ENCODE data around the gene PPP3CA. TPM values are rescaled to one million over a fixed set of nuclear protein-coding genes. Genes with fewer than 3 reads are reported as not detected.
"Not testable (repeated sequence)": the region's sequence is repeated elsewhere in the genome, so short reads cannot be mapped to it uniquely, and the experiment has no call there.

PPP3CA gene
- polyA plus RNA-seq, 1 donor from 2014 or later: 18.0 TPM

- H3K36me3 Mint-ChIP-seq: peaks cover 7% of the 10 kb centered on the region
- peaks cover 2% of the 10 kb centered on the region for H3K27me3 Mint-ChIP-seq
- H3K27ac Mint-ChIP-seq: peak overlapping the region in 1 of 3 donors; percentile 76
- H3K4me1 Mint-ChIP-seq: peaks cover 21 to 28% (median 22%) of the 10 kb centered on the region in 3 donors
- no peak overlapping the region for H3K4me3 Mint-ChIP-seq
- H3K9me3 Mint-ChIP-seq: no peaks in the 10 kb centered on the region
Observed at GRCh38 chr4:101022151-101023024, 324.9 kb downstream of the PPP3CA start.

DNA sequence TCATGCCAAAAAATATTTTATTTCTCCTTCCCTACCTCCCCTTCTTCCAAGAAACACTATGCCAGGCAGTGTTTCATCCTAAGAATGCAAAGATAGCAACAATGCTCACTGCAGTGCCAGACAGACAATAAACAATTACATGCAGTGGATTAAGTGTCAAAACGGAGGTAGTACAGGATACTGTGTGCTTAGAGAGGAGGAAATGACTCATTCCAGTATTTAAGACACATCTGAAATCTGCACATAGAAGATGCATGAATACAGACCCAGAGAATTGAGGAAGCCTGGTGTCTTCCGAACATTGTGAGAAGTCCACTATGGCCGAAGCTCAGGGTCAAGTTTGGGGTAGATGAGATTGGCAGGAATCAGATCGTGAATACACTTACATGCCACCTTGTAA is 326.4 kb downstream of the PPP3CA start:
- Mint-ChIP-seq H3K27me3 (peaks cover 6% of the 10 kb centered on the region), H3K4me1 (peaks cover 22 to 35% (median 26%) of the 10 kb centered on the region in 3 donors), H3K27ac (peak overlapping the region in 1 of 3 donors; percentile 2), H3K36me3 (peaks cover 9% of the 10 kb centered on the region), H3K4me3 (no peak overlapping the region), H3K9me3 (peaks cover 0 to 2% (median 0%) of the 10 kb centered on the region in 3 donors)

DNA sequence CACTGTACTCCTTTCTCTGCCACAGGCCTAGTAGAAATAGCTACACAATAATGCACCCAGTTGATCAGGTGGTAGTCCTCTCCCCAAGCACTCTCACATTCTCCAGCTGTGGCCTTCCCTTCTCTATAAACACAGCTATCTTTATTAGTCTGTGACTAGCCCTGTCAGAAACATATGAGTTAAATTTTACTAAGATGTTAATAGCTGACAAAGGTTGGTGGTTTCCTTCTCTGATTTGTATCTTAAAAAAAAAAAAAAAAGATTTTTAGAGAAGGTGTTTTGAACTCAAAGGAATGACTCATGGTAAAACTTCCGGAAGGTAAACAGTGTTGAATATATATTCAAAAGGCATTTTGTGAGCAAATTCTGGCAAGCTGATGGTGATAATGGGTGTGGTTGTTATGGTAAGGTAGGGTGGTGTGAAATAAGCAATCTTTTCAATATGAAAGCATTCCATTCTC is 327.4 kb downstream of the PPP3CA start:
- Mint-ChIP-seq H3K9me3 (peaks cover 0 to 2% (median 0%) of the 10 kb centered on the region in 3 donors), H3K4me3 (peak overlapping the region in 1 of 4 donors; percentile 4), H3K36me3 (peaks cover 4% of the 10 kb centered on the region), H3K4me1 (peaks cover 23 to 38% (median 30%) of the 10 kb centered on the region in 3 donors), H3K27me3 (peaks cover 10% of the 10 kb centered on the region), H3K27ac (peak overlapping the region; percentile 6 to 48 (median 35))

DNA sequence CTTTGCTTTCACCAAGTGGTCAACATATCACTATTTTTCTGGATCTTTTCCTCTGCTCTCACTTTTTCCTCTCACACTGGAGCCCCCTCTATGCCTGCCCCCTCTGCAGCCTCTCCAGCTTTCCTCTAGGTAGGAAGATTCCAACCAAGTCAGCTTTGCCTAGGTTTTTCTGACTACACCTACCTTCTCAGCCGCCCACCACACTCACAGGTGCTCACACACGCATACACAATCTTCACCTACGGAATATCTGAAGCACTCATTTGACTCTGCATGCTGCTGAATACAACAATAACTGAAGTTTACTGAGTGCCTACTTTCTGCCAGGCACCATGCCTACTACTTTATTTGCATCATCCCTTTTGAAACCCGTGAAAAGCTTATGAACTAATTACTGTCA is 328.0 kb downstream of the PPP3CA start:
- peak overlapping the region; percentile 6 to 48 (median 14) for H3K27ac Mint-ChIP-seq
- peaks cover 0 to 2% (median 0%) of the 10 kb centered on the region in 3 donors for H3K9me3 Mint-ChIP-seq
- peaks cover 26 to 42% (median 33%) of the 10 kb centered on the region in 3 donors for H3K4me1 Mint-ChIP-seq
- H3K4me3 Mint-ChIP-seq: peak overlapping the region in 3 of 4 donors; percentile 3 to 47 (median 7)
- H3K36me3 Mint-ChIP-seq: peaks cover 4% of the 10 kb centered on the region
- peaks cover 12% of the 10 kb centered on the region for H3K27me3 Mint-ChIP-seq

DNA sequence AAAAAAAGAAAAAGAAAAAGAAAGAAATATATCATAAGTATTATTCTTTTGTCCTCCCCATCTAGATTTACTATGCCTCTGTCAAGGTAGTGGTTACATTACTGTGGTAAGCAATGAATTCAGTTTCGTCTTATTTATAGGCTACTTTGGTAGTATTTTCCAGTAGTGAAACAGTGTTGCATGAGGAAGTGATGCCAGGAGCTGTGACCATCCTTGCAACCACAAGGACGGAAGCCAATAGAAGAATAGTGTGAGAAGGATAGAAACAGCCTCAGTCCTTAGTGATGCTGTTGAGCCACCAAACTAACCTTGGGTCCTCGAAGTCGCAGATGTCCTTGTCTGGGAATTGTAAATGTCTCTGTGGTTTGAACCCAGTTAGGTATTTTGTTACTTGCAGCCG is 328.5 kb downstream of the PPP3CA start:
- Mint-ChIP-seq H3K36me3 (peaks cover 4% of the 10 kb centered on the region), H3K27ac (peak overlapping the region; percentile 6 to 77 (median 48)), H3K27me3 (peaks cover 15% of the 10 kb centered on the region), H3K4me1 (peaks cover 26 to 42% (median 33%) of the 10 kb centered on the region in 3 donors), H3K9me3 (peaks cover 0 to 2% (median 0%) of the 10 kb centered on the region in 3 donors), H3K4me3 (peak overlapping the region in 3 of 4 donors; percentile 3 to 47 (median 35))

- Mint-ChIP-seq H3K9me3 (peaks cover 0 to 2% (median 0%) of the 10 kb centered on the region in 3 donors), H3K4me1 (peaks cover 12 to 25% (median 24%) of the 10 kb centered on the region in 3 donors), H3K4me3 (no peak overlapping the region), H3K27ac (no peak overlapping the region), H3K36me3 (peaks cover 6% of the 10 kb centered on the region), H3K27me3 (peaks cover 15% of the 10 kb centered on the region)
Observed at GRCh38 chr4:101014417-101014816, 332.9 kb downstream of the PPP3CA start.

GRCh38 chr4:101010987-101011386 is 336.3 kb downstream of the PPP3CA start:
- Mint-ChIP-seq H3K27me3 (peaks cover 9% of the 10 kb centered on the region), H3K27ac (no peak overlapping the region), H3K9me3 (no peaks in the 10 kb centered on the region), H3K36me3 (peaks cover 5% of the 10 kb centered on the region), H3K4me3 (no peak overlapping the region), H3K4me1 (peaks cover 4 to 15% (median 9%) of the 10 kb centered on the region in 3 donors)

DNA sequence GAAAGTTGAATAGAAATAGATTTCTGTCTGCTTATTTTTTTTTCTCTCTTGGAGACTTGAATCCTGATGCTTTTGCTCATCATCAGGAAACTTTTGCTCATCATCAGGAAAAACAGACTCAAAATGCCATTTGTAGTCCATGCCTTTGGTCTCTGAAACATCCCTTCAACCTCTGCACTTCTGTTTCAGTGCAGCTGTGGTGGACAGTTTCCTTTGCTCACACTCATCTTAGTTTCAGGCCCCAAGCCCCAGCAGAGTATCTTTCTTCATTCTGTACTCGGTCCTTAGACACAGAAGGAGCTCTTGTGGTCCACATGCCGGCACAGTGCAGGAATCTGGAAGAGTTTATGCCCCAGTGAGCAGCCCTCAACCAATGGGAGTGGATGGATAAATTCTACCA is 337.9 kb downstream of the PPP3CA start:
- peaks cover 0 to under 1% (median 0%) of the 10 kb centered on the region in 3 donors for H3K9me3 Mint-ChIP-seq
- peaks cover 5% of the 10 kb centered on the region for H3K36me3 Mint-ChIP-seq
- peaks cover 3% of the 10 kb centered on the region for H3K27me3 Mint-ChIP-seq
- H3K4me3 Mint-ChIP-seq: peak overlapping the region in 1 of 4 donors; percentile 1
- peaks cover 0 to 8% (median 2%) of the 10 kb centered on the region in 3 donors for H3K4me1 Mint-ChIP-seq
- H3K27ac Mint-ChIP-seq: no peak overlapping the region

DNA sequence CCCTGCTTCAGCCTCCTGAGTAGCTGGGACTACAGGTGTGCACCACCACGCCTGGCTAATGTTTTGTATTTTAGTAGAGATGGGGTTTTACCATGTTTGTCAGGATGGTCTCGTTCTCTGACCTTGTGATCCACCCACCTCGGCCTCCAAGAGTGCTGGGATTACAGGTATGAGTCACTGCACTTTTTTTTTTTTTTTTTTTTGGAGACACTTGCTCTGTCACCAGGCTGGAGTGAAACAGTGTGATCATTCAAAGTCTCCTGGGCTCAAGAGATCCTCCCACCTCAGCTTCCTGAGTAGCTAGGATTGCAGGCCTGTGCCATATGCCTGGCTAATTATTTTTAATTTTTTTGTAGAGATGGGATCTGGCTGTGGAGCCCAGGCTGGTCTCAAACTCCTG is 338.8 kb downstream of the PPP3CA start:
- Mint-ChIP-seq H3K9me3 (peaks cover 0 to 7% (median 3%) of the 10 kb centered on the region in 3 donors), H3K27me3 (no peaks in the 10 kb centered on the region), H3K4me3 (peak overlapping the region in 1 of 4 donors; percentile 51), H3K36me3 (peaks cover 5% of the 10 kb centered on the region), H3K27ac (no peak overlapping the region), H3K4me1 (peaks cover 0 to 8% (median 2%) of the 10 kb centered on the region in 3 donors)

GRCh38 chr4:101005659-101006058 is 341.7 kb downstream of the PPP3CA start:
- no peak overlapping the region for H3K27ac Mint-ChIP-seq
- peaks cover 0 to 5% (median 0%) of the 10 kb centered on the region in 3 donors for H3K4me1 Mint-ChIP-seq
- no peak overlapping the region for H3K4me3 Mint-ChIP-seq
- H3K36me3 Mint-ChIP-seq: peaks cover 4% of the 10 kb centered on the region
- peaks cover 0 to 9% (median 7%) of the 10 kb centered on the region in 3 donors for H3K9me3 Mint-ChIP-seq
- no peaks in the 10 kb centered on the region for H3K27me3 Mint-ChIP-seq

GRCh38 chr4:101000496-101000895 is 346.8 kb downstream of the PPP3CA start:
- no peaks in the 10 kb centered on the region for H3K4me1 Mint-ChIP-seq
- no peak overlapping the region for H3K4me3 Mint-ChIP-seq

GRCh38 chr4:100995671-100996070 is 351.7 kb downstream of the PPP3CA start:
- Mint-ChIP-seq H3K27ac (no peak overlapping the region), H3K27me3 (no peaks in the 10 kb centered on the region), H3K9me3 (no peaks in the 10 kb centered on the region), H3K4me3 (no peak overlapping the region), H3K4me1 (no peaks in the 10 kb centered on the region), H3K36me3 (no peaks in the 10 kb centered on the region)

More at GRCh38 chr4:101000496-101000895, 346.8 kb downstream of the PPP3CA start:
- Mint-ChIP-seq H3K9me3 (peaks cover 0 to 9% (median 7%) of the 10 kb centered on the region in 3 donors), H3K36me3 (peaks cover 2% of the 10 kb centered on the region), H3K27ac (no peak overlapping the region), H3K27me3 (no peaks in the 10 kb centered on the region)

- not testable (repeated sequence) for H3K36me3 Mint-ChIP-seq, H3K4me1 Mint-ChIP-seq, H3K4me3 Mint-ChIP-seq, H3K9me3 Mint-ChIP-seq, H3K27ac Mint-ChIP-seq, H3K27me3 Mint-ChIP-seq
Observed at GRCh38 chr4:100995002-100995401, 352.3 kb downstream of the PPP3CA start.

GRCh38 chr4:100991332-100992069 is 355.8 kb downstream of the PPP3CA start:
- not testable (repeated sequence) for H3K27ac Mint-ChIP-seq, H3K9me3 Mint-ChIP-seq, H3K27me3 Mint-ChIP-seq, H3K4me3 Mint-ChIP-seq, H3K36me3 Mint-ChIP-seq, H3K4me1 Mint-ChIP-seq

- Mint-ChIP-seq H3K4me3 (no peak overlapping the region), H3K36me3 (no peaks in the 10 kb centered on the region), H3K9me3 (no peaks in the 10 kb centered on the region), H3K27me3 (peaks cover 5% of the 10 kb centered on the region), H3K4me1 (no peaks in the 10 kb centered on the region), H3K27ac (no peak overlapping the region)
Observed at GRCh38 chr4:100989401-100989800, 357.9 kb downstream of the PPP3CA start.

Data from IgD-negative memory B cell (primary cell).